Activated CD8-positive, alpha-beta memory T cell treated with anti-CD3 and anti-CD28 coated beads for 36 hours (primary cell): Measurements from ENCODE around the gene BCAS4. TPM values are rescaled to one million over a fixed set of nuclear protein-coding genes. Genes with fewer than 3 reads are reported as not detected.
"Not testable (repeated sequence)": the region's sequence is repeated elsewhere in the genome, so short reads cannot be mapped to it uniquely, and the experiment has no call there.

Source experiments
- CTCF ChIA-PET: fragments of 350-600 bp; sonication (Branson Sonifier 250); formaldehyde crosslinking; loops from one replicate; lab custom pipeline; 2021; ENCODE audit warnings: antibody characterized with exemption; lab: Charles Lee
- POLR2A ChIA-PET: fragments of 350-600 bp; sonication (Branson Sonifier 250); formaldehyde crosslinking; loops from one replicate; lab custom pipeline; 2021; ENCODE audit warnings: antibody characterized with exemption; lab: Charles Lee
- total RNA-seq, 2 experiments: library from RNA; stranded (reverse); gene quantifications; one replicate each; pipeline ENCODE4 v1.2.3, GENCODE V29; 2021

BCAS4 gene, protein sequence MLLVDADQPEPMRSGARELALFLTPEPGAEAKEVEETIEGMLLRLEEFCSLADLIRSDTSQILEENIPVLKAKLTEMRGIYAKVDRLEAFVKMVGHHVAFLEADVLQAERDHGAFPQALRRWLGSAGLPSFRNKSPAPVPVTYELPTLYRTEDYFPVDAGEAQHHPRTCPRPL
- 10 to 100 TPM; 23.2 to 23.7 TPM for total RNA-seq

DNA sequence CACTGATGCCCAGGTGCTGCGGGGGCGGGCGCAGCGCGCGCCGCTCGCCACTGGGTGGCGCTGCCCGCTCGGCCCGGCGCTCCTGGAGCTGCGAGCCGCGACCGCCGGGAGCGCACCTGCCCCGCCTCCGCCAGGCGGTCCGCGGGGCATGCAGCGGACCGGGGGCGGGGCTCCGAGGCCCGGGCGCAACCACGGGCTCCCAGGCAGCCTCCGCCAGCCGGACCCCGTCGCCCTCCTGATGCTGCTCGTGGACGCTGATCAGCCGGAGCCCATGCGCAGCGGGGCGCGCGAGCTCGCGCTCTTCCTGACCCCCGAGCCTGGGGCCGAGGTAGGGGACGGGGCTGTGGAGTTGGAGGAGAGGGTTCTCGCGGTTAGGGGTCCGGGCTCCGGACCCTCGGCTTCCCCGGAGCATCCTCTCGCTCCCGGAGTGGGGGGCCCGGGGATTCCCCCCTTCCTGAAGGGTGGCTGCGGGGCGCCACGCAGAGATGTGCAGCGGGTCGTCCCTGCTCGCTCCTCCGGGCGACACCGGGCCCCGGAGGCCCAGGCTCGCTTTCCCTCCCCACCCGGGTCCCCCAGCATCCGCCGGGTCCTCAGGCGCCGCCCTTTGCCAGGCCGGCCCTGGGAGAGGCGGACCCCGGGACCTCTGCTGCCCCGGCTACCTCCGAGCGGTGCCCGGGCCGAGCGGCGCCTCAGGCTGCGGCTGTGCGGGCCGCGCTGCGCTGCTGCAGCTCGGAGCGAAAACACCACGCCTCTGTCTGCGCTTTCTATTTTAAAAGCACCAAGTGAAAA, at the start of gene BCAS4:
Gene BCAS4 (plus strand): TSS at position 216 of the 789 bp plus-strand sequence. CDS start 23 bp downstream, at position 239.
- CTCF ChIA-PET, result interaction anchor here (0.6 to 5.4 kb wide), 32 partner anchors 9 to 198 kb away, joined by 3 to 106 read pairs (median 4); partner anchors contain the start of genes ADNP, DPM1 and MOCS3
- POLR2A ChIA-PET, result interaction anchor here (1.0 to 2.2 kb wide), 6 partner anchors 64 to 734 kb away, joined by 3 to 20 read pairs (median 10); partner anchors contain the start of genes ADNP, DPM1 and MOCS3

DNA sequence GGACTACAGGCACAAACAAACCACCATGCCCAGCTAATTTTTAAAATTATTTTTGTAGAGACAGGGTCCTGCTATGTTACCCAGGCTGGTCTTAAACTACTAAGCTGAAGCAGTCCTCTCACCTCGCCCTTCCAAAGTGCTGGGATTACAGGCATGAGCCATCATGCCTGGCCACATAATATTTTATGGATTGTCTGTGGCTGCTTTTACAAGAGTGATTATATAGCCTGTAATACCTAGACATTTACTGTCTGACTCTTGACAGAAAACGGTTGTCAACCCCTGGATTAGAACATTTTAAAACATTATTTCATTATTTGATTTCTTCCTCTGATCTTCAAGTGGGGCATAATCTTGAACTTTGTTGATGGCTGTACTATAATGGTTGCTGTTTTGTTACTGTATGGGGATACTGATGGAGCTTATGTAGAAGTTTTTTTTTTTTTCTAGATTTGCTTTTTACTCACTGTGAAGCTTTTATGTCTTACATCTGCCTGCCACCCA, 49.2 kb upstream of the BCAS4 start:
- ChIA-PET POLR2A (no interaction called here), CTCF (interaction anchor here (0.7 kb wide), 1 partner anchor 110 kb away, joined by 3 read pairs; no protein-coding TSS in a partner anchor)

DNA sequence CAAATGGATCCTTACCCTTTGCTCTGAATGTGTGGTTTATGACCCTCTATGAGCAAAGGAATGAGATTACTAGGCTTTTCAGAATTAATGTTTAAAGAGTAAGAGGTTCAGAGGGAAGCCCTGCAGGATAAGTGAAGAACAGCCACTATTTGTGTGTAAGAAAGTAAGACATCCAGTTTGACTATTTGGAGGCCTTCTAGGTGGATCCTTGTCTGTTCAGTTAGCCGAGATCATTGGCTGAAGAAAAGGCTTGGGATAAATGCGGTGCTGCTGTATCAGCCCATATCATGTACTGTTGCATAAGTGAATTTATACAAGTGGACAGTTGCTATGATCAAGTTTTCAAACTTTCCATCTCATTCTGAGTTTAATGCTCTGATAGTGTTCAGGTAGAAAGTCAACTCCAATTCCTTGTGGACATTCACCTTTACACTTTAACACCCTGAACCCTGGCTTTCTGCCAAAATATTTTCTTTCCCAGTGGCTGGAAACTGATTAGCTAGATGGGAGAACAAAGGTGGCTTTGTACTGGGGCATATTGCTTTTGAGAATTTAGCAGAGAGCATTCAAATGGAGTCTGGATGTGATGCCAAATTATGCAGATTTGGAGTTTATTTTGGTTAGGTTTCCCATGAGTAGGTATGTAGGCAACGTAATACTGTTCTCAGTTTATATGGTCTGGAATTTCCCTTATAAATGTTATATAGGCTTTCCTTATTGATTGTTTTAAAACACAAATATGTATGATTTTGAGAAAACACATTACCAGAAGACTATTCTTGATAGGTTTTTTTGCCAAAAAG, 48.5 kb upstream of the BCAS4 start:
- CTCF ChIA-PET, result interaction anchor here (0.7 kb wide), 1 partner anchor 110 kb away, joined by 3 read pairs; no protein-coding TSS in a partner anchor
- POLR2A ChIA-PET, result no interaction called here

DNA sequence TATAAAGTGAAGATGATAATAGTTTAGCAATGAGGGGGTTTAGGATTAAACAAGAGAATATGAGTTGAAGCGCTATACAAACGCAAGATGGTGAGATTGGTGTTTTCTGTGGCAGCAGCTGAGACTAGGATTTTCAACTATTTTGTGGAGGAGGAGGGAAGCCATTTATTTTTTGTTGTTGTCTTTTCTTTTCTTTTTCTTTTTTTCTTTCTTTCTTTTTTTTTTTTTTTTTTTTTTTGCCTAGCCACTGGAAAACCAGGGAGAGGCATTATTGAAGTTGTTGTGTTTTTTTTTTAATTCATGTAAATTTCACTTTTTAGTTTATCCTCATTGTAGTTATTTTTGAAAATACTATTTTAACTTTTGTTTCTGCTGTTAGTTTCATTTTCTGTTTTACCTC, 47.6 kb upstream of the BCAS4 start:
- CTCF ChIA-PET, result no interaction called here
- POLR2A ChIA-PET, result no interaction called here

DNA sequence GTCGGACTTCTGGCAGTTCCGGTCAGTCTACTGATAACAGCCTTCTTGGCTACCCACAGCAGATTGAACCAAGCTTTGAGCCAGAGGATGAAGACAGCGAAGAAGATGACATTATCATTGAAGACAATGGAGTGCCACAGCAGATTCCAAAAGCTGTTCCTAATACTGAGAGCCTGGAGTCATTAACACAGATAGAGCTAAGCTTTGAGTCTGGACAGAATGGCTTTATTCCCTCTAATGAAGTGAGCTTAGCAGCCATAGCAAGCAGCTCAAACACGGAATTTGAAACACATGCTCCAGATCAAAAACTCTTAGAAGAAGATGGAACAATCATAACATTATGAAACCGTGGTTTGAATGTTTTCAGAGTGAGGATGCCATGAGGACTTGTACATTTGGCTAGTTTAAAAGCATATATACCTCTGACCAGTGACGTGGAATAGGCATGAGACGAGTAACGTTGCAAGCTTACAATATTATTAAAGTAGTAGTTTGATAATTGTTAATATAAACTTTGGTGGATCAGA, 44.7 kb upstream of the BCAS4 start:
- ChIA-PET POLR2A (interaction anchor here (0.6 kb wide), 1 partner anchor 26 kb away, joined by 3 read pairs; no protein-coding TSS in a partner anchor), CTCF (interaction anchor here (1.2 to 2.2 kb wide), 6 partner anchors 16 to 162 kb away, joined by 3 to 14 read pairs (median 6); partner anchors contain the start of gene PARD6B)

DNA sequence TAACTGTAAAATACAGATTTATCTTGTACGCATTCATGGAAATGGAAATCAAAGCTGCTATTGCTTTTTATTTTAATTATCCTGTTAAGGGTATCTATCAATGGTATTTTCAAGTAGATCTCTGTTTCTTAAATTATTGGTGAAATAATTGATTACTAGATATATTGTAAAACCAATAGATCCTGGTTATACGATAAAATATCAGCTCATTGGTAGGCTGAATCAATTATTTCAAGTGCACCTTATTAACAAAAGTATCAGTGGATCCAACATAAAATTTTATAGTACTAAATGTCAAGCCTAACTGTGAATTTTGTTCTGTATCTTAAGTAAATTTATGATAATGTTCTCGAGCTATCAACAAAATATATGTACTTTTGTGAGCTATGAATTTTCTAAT, 41.7 kb upstream of the BCAS4 start:
- ChIA-PET POLR2A (interaction anchor here (0.6 kb wide), 1 partner anchor 1826 kb away, joined by 3 read pairs; no protein-coding TSS in a partner anchor), CTCF (interaction anchor here (0.5 to 1.5 kb wide), 2 partner anchors 36 to 126 kb away, joined by 4 read pairs; no protein-coding TSS in a partner anchor)

DNA sequence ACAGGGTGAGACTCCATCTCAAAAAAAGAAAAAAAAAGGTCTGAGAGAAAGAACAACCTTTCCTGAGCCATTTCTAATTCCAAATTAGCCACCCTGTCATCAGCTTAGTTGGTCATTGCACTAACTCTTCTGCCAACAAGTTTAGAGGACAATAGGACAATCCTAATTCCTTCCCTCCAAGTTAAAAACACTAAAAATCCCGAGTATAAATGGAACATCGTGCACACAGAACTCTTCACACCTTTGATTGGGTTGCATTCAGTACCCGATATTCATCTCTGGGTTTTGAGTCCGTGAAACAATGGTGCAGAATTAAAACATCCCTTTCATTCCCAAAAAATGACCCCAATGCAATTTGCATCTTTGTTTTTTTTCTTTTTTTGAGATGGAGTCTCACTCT, 40.4 kb upstream of the BCAS4 start:
- POLR2A ChIA-PET, result no interaction called here
- CTCF ChIA-PET, result interaction anchor here (1.5 kb wide), 1 partner anchor 127 kb away, joined by 4 read pairs; no protein-coding TSS in a partner anchor

DNA sequence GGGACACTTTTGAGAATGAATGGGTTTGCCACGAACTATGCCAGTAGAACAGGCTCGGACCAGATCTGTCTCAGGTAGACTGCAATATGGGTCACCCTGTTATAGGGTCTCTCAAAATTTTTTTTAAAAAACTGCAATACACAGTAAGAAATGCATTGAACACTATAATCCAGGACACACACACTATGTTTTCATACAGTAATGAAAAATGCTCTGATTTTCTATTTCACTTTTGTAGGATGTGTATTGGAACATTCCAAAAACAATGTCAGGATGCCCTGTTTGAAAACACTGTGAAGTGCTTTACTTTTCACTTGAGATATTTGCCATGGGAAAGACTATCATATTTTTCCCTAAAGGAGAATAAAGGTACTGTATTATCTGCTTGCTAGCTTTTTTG, 38.4 kb upstream of the BCAS4 start:
- ChIA-PET POLR2A (no interaction called here), CTCF (interaction anchor here (0.6 kb wide), 1 partner anchor 37 kb away, joined by 4 read pairs; no protein-coding TSS in a partner anchor)

DNA sequence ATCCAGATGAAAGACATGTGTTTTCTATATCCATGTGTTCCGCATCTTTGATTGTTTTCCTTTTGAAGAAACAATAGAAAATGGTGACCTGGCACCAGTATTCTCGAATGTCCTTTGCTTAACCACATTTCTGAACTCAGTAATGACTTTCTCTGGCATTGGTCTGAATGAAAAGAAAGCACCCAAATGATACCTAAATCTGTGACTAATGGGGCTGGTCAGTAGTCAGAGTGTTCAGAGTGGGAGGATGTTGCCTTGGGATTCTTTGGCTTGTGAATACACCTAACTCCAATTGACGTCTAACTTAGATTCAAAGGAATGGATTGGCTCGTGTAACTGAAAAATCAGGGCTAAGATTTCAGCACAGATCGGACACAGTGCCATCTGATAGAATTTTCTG, 36.4 kb upstream of the BCAS4 start:
- CTCF ChIA-PET, result no interaction called here
- POLR2A ChIA-PET, result no interaction called here

DNA sequence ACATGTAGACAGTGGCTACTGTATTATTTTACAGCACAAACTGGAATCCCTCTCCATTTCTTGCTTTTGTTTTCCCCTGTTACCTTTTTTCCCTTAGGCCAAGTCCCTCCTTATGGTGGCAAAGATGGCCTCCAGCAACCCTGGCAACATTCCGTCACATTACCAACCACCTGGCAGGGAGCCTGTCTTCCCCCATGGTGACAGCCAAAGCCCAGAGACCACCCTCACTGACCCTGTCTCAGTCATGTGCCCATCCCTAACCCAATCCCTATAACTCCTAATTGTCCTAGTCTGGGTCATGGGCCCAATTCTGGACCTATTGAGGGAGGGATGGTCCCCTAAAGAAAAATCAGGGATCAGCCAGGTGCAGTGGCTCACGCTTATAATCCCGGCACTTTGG, 35.9 kb upstream of the BCAS4 start:
- ChIA-PET CTCF (no interaction called here), POLR2A (no interaction called here)

DNA sequence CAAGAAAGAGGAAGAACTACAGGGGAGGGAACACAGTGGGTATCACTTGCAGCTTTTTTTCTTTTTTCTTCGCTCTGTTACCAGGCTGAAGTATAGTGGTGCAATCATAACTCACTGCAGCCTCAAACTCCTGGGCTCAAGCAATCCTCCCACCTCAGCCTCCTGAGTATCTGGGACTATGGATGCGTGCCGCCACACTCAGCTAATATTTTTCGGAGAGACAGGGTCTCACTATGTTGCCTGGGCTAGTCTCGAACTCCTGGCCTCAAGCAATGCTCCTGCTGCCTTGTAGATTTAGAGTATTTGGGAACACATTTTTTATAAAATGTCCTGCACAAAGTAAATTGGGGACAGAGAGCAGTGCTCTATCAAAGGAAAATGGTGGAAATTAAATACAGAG, 35.2 kb upstream of the BCAS4 start:
- ChIA-PET POLR2A (no interaction called here), CTCF (no interaction called here)

DNA sequence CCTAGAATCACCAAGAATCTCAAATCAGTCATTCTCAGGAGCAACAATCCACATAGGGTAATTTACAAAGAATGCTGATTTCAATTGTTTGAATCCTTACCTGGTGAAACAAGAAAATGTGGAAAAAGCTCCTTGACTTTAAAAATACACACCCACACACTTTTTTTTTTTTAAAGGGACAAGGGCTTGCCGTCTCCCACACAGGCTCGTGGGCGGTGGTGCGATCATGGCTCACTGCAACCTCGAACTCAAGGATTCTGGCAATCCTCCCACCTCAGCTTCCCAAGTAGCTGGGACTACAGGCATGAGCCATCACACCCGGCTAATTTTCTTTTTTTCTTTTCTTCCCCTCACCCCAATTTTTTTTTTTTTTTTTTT, 32.8 kb upstream of the BCAS4 start:
- POLR2A ChIA-PET, result no interaction called here

DNA sequence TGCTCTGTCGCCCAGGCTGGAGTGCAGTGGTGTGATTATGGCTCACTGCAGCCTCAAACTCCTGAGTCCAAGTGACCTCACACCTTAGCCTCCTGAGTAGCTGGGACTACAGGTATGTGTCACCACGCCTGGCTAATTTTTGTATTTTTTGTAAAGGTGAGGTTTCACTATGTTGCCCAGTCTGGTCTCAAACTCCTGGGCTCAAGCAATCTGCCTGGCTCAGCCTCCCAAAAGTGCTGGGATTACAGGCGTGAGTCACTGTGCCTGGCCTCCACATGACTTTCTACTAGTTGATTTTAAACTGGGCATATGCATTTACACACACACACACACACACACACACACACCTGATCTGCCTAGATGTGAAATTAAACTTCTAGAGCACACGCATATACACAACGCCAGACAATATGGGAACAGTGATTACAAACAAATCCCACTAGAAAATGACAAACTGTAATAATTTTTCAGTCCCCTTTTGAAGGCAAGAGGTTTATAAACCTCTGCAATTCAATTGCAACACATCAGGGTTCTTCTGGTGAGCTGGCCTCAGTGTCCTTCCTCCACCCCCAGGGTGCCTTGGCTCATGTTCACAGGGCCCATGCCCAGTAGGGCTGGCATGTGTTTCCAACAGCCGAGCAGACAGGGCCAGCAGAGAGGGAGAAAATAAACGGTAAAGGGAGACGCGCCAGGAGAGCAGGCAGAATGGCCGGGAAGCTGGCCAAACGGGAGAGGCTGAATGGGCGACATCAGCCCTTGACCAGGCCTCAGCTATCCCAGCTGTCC, 32.2 kb upstream of the BCAS4 start:
- CTCF ChIA-PET, result interaction anchor here (0.7 kb wide), 1 partner anchor 226 kb away, joined by 3 read pairs; no protein-coding TSS in a partner anchor

More for the DNA sequence above, 32.8 kb upstream of the BCAS4 start:
- CTCF ChIA-PET, result interaction anchor here (0.7 kb wide), 1 partner anchor 226 kb away, joined by 3 read pairs; no protein-coding TSS in a partner anchor

DNA sequence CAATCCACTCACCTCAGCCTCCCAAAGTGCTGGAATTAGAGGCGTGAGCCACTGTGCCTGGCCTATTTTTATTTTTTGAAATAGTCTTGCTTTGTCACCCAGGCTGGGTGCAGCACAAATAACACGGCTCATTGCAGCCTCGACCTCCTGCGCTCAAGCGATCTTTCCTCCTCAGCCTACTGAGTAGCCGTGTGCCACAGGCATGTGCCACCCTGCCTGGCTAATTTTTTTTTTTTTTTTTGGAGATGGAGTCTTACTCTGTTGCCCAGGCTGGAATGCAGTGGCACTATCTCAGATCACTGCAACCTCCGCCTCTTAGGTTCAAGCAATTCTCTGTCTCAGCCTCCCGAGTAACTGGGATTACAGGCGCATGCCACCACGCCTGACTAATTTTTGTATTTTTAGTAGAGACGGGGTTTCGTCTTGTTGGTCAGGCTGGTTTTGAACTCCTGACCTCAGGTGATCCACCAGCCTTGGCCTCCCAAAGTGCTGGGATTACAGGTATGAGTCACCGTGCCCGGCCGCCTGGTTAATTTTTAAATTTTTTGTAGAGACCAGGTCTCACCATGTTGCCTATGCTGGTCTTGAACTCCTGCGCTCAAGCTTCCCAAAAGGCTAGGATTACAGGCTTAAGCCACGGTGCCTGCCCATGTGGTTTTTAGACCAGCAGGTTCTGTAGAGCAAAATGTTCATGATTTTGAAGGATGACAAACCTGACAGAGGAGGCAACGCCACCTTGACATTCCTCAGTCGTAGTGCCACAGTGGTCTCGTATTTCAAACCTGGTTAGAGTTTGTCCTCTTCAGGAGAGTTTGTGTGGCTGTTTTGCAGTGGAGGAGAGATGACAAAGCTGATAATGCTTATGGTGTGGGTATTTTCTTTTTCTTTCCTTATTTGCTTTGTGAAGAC, 31.1 kb upstream of the BCAS4 start:
- CTCF ChIA-PET, POLR2A ChIA-PET: not testable (repeated sequence)

More for the DNA sequence above, 32.2 kb upstream of the BCAS4 start:
- POLR2A ChIA-PET, result no interaction called here

DNA sequence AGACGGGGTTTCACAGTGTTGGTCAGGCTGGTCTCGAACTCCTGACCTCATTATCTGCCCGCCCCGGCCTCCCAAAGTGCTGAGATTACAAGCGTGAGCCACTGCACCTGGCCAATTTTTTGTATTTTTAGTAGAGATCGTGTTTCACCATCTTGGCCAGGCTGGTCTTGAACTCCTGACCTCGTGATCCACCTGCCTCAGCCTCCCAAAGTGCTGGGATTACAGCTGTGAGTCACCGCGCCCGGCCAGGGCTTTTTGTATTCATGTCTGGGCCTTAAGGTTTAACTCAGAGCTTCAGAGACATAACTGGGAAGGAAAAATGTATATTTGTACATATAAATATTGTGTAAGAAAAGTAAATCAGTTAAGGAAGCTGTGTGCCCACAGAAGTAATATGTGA, 29.6 kb upstream of the BCAS4 start:
- CTCF ChIA-PET, POLR2A ChIA-PET: not testable (repeated sequence)

DNA sequence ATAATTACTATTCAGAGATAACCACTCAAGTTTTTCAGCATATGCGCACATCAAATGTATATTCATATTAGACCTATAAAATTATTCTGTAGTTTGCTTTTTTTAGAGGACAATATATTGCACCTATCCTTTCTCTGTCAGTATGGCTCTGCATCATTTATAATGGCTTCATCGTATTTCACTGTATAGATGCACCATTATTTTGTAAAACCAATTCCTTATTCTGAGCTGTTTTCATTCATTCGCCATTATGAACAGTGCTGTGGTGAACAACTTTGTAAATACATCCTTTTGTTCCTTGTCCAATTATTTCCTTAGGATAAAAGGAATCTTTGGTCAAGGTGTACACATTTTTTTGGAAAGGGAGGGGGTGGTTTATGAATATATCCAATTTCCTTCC, 29.2 kb upstream of the BCAS4 start:
- POLR2A ChIA-PET, result no interaction called here
- CTCF ChIA-PET, result no interaction called here
